HEK293 (cell line): ENCODE results near the gene PKP2.

Experiments used
- GLI4 ChIP-seq: fragments of 450-650 bp; formaldehyde crosslinking; IDR thresholded peaks from 2 replicates; pipeline ENCODE4 v1.5.1; 2016; ENCODE audit warnings: missing biosample characterization, missing genetic modification characterization
- IKZF3 ChIP-seq: fragments of 450-650 bp; IDR thresholded peaks from 2 replicates; pipeline ENCODE4 v1.5.0; 2018; ENCODE audit warnings: missing biosample characterization, mild to moderate bottlenecking, missing genetic modification characterization, moderate library complexity
- MZF1 ChIP-seq: fragments of 450-650 bp; formaldehyde crosslinking; IDR thresholded peaks from 2 replicates; pipeline ENCODE4 v1.5.1; 2017; ENCODE audit warnings: missing biosample characterization, missing genetic modification characterization, borderline replicate concordance
- OSR2 ChIP-seq: fragments of 450-650 bp; formaldehyde crosslinking; IDR thresholded peaks from 2 replicates; pipeline ENCODE4 v1.5.1; 2016; ENCODE audit warnings: missing biosample characterization, missing genetic modification characterization
- SETDB1 ChIP-seq: IDR thresholded peaks from one replicate; pipeline ENCODE4 v1.6.1; 2017; ENCODE audit warnings: mild to moderate bottlenecking, low read length, moderate library complexity, mixed read lengths; ENCODE audit not compliant: insufficient read length
- ZBTB21 ChIP-seq: fragments of 450-650 bp; formaldehyde crosslinking; IDR thresholded peaks from 2 replicates; pipeline ENCODE4 v1.5.1; 2017; ENCODE audit warnings: missing biosample characterization, missing genetic modification characterization
- ZBTB8A ChIP-seq: fragments of 450-650 bp; formaldehyde crosslinking; IDR thresholded peaks from 2 replicates; pipeline ENCODE4 v1.5.1; 2016; ENCODE audit warnings: missing biosample characterization, missing genetic modification characterization
- ZFP69B ChIP-seq: fragments of 450-650 bp; formaldehyde crosslinking; IDR thresholded peaks from 2 replicates; pipeline ENCODE4 v1.5.1; 2016; ENCODE audit warnings: missing biosample characterization, missing genetic modification characterization
- ZIC2 ChIP-seq: fragments of 450-650 bp; formaldehyde crosslinking; IDR thresholded peaks from 2 replicates; pipeline ENCODE4 v1.5.1; 2016; ENCODE audit warnings: missing biosample characterization, missing genetic modification characterization
- ZNF121 ChIP-seq: fragments of 450-650 bp; formaldehyde crosslinking; IDR thresholded peaks from 2 replicates; pipeline ENCODE4 v1.5.1; 2016; ENCODE audit warnings: missing biosample characterization, missing genetic modification characterization
- ZNF133 ChIP-seq: fragments of 450-650 bp; formaldehyde crosslinking; IDR thresholded peaks from 2 replicates; pipeline ENCODE4 v1.5.1; 2016; ENCODE audit warnings: missing biosample characterization, missing genetic modification characterization
- ZNF157 ChIP-seq: fragments of 450-650 bp; formaldehyde crosslinking; IDR thresholded peaks from 2 replicates; pipeline ENCODE4 v1.5.1; 2016; ENCODE audit warnings: missing biosample characterization, missing genetic modification characterization
- ZNF169 ChIP-seq: fragments of 450-650 bp; formaldehyde crosslinking; IDR thresholded peaks from 2 replicates; pipeline ENCODE4 v1.5.1; 2016; ENCODE audit warnings: missing biosample characterization, missing genetic modification characterization
- ZNF175 ChIP-seq: fragments of 450-650 bp; formaldehyde crosslinking; IDR thresholded peaks from 2 replicates; pipeline ENCODE4 v1.5.1; 2016; ENCODE audit warnings: missing biosample characterization, missing genetic modification characterization
- ZNF223 ChIP-seq: fragments of 450-650 bp; formaldehyde crosslinking; IDR thresholded peaks from 2 replicates; pipeline ENCODE4 v1.5.1; 2016; ENCODE audit warnings: missing biosample characterization, missing genetic modification characterization
- ZNF335 ChIP-seq: fragments of 450-650 bp; formaldehyde crosslinking; conservative IDR thresholded peaks from 2 replicates; pipeline ENCODE4 v1.5.1; 2016; ENCODE audit warnings: missing biosample characterization, missing genetic modification characterization
- ZNF501 ChIP-seq: fragments of 450-650 bp; formaldehyde crosslinking; IDR thresholded peaks from 2 replicates; pipeline ENCODE4 v1.5.1; 2016; ENCODE audit warnings: missing biosample characterization, missing genetic modification characterization
- ZNF610 ChIP-seq: fragments of 450-650 bp; formaldehyde crosslinking; IDR thresholded peaks from 2 replicates; pipeline ENCODE4 v1.5.1; 2016; ENCODE audit warnings: missing biosample characterization, missing genetic modification characterization, borderline replicate concordance
- ZNF624 ChIP-seq: fragments of 450-650 bp; formaldehyde crosslinking; IDR thresholded peaks from 2 replicates; pipeline ENCODE4 v1.5.1; 2017; ENCODE audit warnings: missing biosample characterization, missing genetic modification characterization
- ZNF777 ChIP-seq: fragments of 450-650 bp; formaldehyde crosslinking; IDR thresholded peaks from 2 replicates; pipeline ENCODE4 v1.5.1; 2017; ENCODE audit warnings: missing biosample characterization, missing genetic modification characterization, borderline replicate concordance
- ZNF785 ChIP-seq: fragments of 450-650 bp; formaldehyde crosslinking; IDR thresholded peaks from 2 replicates; pipeline ENCODE4 v1.5.1; 2016; ENCODE audit warnings: missing biosample characterization, missing genetic modification characterization
- TF ChIP-seq, protein P1 (sequence below): fragments of 450-650 bp; formaldehyde crosslinking; IDR thresholded peaks from 2 replicates; pipeline ENCODE4 v1.5.1; 2016; ENCODE audit warnings: missing biosample characterization, missing genetic modification characterization
- TF ChIP-seq, protein P2 (sequence below): fragments of 450-650 bp; IDR thresholded peaks from 2 replicates; pipeline ENCODE4 v1.5.1; 2018; ENCODE audit warnings: missing biosample characterization, missing genetic modification characterization
- TF ChIP-seq, protein P3 (sequence below): fragments of 450-650 bp; formaldehyde crosslinking; IDR thresholded peaks from 2 replicates; pipeline ENCODE4 v1.5.1; 2016; ENCODE audit warnings: missing biosample characterization, missing genetic modification characterization
- TF ChIP-seq, protein P4 (sequence below): fragments of 450-650 bp; formaldehyde crosslinking; IDR thresholded peaks from 2 replicates; pipeline ENCODE4 v1.5.1; 2016; ENCODE audit warnings: missing biosample characterization, missing genetic modification characterization
- TF ChIP-seq, protein P5 (sequence below): fragments of 450-650 bp; formaldehyde crosslinking; IDR thresholded peaks from 2 replicates; pipeline ENCODE4 v1.5.1; 2016; ENCODE audit warnings: missing biosample characterization, missing genetic modification characterization
- TF ChIP-seq, protein P6 (sequence below): fragments of 450-650 bp; formaldehyde crosslinking; IDR thresholded peaks from 2 replicates; pipeline ENCODE4 v1.5.1; 2017; ENCODE audit warnings: missing biosample characterization, missing genetic modification characterization
- TF ChIP-seq, protein P7 (sequence below): fragments of 450-650 bp; formaldehyde crosslinking; IDR thresholded peaks from 2 replicates; pipeline ENCODE4 v1.5.1; 2017; ENCODE audit warnings: missing biosample characterization, missing genetic modification characterization
- TF ChIP-seq, protein P8 (sequence below): fragments of 450-650 bp; formaldehyde crosslinking; optimal IDR thresholded peaks from 2 replicates; pipeline ENCODE3; 2016; ENCODE audit warnings: missing biosample characterization, mild to moderate bottlenecking, missing genetic modification characterization

The PKP2 gene

DNA sequence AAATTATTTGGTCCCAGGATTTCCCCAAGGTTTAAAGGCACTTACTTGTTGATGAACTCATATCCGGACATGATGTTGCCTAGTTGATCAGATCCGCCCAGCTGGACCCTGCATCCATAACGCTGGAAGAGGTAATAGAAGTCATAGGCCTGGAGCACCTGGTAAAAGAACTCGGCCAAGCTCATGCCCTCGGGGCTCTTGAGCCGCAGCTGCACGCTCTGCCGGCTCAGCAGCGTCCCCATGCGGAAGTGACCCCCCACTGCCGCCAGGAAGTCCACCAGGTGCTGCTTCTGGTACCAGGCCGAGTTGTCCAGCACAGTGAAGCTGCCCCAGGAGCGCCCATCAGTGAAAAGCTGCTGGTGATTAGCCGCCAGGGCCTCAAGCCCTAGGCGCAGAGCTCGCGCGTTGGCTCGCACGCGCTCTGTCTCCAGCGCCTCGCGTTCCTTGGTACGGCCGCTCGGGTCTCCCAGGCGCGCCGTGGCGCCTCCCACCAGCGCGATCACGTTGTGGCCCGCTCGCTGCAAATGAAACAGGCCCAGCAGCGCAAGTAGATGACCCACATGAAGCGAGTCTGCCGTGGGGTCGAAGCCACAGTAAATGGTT is 141.4 kb downstream of the PKP2 start (continued):
- TF ChIP-seq, protein P1, sequence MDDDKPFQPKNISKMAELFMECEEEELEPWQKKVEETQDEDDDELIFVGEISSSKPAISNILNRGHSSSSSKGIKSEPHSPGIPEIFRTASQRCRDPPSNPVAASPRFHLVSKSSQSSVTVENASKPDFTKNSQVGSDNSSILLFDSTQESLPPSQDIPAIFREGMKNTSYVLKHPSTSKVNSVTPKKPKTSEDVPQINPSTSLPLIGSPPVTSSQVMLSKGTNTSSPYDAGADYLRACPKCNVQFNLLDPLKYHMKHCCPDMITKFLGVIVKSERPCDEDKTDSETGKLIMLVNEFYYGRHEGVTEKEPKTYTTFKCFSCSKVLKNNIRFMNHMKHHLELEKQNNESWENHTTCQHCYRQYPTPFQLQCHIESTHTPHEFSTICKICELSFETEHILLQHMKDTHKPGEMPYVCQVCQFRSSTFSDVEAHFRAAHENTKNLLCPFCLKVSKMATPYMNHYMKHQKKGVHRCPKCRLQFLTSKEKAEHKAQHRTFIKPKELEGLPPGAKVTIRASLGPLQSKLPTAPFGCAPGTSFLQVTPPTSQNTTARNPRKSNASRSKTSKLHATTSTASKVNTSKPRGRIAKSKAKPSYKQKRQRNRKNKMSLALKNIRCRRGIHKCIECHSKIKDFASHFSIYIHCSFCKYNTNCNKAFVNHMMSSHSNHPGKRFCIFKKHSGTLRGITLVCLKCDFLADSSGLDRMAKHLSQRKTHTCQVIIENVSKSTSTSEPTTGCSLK, result no peak
- no peak for TF ChIP-seq ZBTB21 (tag by site-specific recombination)
- TF ChIP-seq, protein P2, sequence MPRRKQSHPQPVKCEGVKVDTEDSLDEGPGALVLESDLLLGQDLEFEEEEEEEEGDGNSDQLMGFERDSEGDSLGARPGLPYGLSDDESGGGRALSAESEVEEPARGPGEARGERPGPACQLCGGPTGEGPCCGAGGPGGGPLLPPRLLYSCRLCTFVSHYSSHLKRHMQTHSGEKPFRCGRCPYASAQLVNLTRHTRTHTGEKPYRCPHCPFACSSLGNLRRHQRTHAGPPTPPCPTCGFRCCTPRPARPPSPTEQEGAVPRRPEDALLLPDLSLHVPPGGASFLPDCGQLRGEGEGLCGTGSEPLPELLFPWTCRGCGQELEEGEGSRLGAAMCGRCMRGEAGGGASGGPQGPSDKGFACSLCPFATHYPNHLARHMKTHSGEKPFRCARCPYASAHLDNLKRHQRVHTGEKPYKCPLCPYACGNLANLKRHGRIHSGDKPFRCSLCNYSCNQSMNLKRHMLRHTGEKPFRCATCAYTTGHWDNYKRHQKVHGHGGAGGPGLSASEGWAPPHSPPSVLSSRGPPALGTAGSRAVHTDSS (tag by site-specific recombination), result no peak
- TF ChIP-seq ZNF777 (tag by site-specific recombination), result no peak
- TF ChIP-seq, protein P3, sequence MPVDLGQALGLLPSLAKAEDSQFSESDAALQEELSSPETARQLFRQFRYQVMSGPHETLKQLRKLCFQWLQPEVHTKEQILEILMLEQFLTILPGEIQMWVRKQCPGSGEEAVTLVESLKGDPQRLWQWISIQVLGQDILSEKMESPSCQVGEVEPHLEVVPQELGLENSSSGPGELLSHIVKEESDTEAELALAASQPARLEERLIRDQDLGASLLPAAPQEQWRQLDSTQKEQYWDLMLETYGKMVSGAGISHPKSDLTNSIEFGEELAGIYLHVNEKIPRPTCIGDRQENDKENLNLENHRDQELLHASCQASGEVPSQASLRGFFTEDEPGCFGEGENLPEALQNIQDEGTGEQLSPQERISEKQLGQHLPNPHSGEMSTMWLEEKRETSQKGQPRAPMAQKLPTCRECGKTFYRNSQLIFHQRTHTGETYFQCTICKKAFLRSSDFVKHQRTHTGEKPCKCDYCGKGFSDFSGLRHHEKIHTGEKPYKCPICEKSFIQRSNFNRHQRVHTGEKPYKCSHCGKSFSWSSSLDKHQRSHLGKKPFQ, result no peak
- no peak for TF ChIP-seq ZBTB8A (tag by site-specific recombination)
- TF ChIP-seq OSR2 (tag by site-specific recombination), result no peak
- no peak for TF ChIP-seq ZNF169 (tag by site-specific recombination)
- TF ChIP-seq IKZF3 (tag by site-specific recombination), result peak; percentile 66
- TF ChIP-seq MZF1 (tag by site-specific recombination), result no peak
- TF ChIP-seq, protein P4, sequence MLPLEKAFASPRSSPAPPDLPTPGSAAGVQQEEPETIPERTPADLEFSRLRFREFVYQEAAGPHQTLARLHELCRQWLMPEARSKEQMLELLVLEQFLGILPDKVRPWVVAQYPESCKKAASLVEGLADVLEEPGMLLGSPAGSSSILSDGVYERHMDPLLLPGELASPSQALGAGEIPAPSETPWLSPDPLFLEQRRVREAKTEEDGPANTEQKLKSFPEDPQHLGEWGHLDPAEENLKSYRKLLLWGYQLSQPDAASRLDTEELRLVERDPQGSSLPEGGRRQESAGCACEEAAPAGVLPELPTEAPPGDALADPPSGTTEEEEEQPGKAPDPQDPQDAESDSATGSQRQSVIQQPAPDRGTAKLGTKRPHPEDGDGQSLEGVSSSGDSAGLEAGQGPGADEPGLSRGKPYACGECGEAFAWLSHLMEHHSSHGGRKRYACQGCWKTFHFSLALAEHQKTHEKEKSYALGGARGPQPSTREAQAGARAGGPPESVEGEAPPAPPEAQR (tag by site-specific recombination), result 0 out of 2 replicates have a peak, but pooled peaks have one; percentile 10
- no peak for TF ChIP-seq ZNF121
- TF ChIP-seq GLI4, result no peak
- TF ChIP-seq, protein P5, sequence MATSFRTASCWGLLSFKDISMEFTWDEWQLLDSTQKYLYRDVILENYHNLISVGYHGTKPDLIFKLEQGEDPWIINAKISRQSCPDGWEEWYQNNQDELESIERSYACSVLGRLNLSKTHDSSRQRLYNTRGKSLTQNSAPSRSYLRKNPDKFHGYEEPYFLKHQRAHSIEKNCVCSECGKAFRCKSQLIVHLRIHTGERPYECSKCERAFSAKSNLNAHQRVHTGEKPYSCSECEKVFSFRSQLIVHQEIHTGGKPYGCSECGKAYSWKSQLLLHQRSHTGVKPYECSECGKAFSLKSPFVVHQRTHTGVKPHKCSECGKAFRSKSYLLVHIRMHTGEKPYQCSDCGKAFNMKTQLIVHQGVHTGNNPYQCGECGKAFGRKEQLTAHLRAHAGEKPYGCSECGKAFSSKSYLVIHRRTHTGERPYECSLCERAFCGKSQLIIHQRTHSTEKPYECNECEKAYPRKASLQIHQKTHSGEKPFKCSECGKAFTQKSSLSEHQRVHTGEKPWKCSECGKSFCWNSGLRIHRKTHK (tag by site-specific recombination), result no peak
- TF ChIP-seq ZNF624, result no peak
- no peak for TF ChIP-seq ZNF157 (tag by site-specific recombination)
- no peak for TF ChIP-seq ZNF785 (tag by site-specific recombination)
- TF ChIP-seq ZNF133 (tag by site-specific recombination), result no peak
- peak; percentile 67 for TF ChIP-seq ZNF501 (tag by site-specific recombination)
- TF ChIP-seq ZNF610, result 0 out of 2 replicates have a peak, but pooled peaks have one; percentile 20
- no peak for TF ChIP-seq SETDB1
- TF ChIP-seq ZNF175, result no peak
- TF ChIP-seq, protein P6, sequence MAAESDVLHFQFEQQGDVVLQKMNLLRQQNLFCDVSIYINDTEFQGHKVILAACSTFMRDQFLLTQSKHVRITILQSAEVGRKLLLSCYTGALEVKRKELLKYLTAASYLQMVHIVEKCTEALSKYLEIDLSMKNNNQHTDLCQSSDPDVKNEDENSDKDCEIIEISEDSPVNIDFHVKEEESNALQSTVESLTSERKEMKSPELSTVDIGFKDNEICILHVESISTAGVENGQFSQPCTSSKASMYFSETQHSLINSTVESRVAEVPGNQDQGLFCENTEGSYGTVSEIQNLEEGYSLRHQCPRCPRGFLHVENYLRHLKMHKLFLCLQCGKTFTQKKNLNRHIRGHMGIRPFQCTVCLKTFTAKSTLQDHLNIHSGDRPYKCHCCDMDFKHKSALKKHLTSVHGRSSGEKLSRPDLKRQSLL (tag by site-specific recombination), result peak; percentile 83
- TF ChIP-seq, protein P7, sequence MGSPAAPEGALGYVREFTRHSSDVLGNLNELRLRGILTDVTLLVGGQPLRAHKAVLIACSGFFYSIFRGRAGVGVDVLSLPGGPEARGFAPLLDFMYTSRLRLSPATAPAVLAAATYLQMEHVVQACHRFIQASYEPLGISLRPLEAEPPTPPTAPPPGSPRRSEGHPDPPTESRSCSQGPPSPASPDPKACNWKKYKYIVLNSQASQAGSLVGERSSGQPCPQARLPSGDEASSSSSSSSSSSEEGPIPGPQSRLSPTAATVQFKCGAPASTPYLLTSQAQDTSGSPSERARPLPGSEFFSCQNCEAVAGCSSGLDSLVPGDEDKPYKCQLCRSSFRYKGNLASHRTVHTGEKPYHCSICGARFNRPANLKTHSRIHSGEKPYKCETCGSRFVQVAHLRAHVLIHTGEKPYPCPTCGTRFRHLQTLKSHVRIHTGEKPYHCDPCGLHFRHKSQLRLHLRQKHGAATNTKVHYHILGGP (tag by site-specific recombination), result no peak
- TF ChIP-seq ZNF335 (tag by site-specific recombination), result no peak; the same call in none of the 2 replicates
- peak; percentile 36 for TF ChIP-seq ZIC2 (tag by site-specific recombination)
- no peak for TF ChIP-seq ZNF223 (tag by site-specific recombination)
- TF ChIP-seq ZFP69B (tag by site-specific recombination), result no peak; the same call in 1 of the 2 replicates
- TF ChIP-seq, protein P8, sequence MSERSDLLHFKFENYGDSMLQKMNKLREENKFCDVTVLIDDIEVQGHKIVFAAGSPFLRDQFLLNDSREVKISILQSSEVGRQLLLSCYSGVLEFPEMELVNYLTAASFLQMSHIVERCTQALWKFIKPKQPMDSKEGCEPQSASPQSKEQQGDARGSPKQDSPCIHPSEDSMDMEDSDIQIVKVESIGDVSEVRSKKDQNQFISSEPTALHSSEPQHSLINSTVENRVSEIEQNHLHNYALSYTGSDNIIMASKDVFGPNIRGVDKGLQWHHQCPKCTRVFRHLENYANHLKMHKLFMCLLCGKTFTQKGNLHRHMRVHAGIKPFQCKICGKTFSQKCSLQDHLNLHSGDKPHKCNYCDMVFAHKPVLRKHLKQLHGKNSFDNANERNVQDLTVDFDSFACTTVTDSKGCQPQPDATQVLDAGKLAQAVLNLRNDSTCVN (tag by site-specific recombination), result peak; percentile 87
